Measurements from ENCODE around the gene NEUROD2. TPM values are rescaled to one million over a fixed set of nuclear protein-coding genes. Genes with fewer than 3 reads are reported as not detected.

Gene NEUROD2
- total and polyA plus RNA-seq, 4 donors = not detected

GRCh38 chr17:39596543-39597267 lies 11.0 kb downstream of the NEUROD2 start:
- Histone ChIP-seq H3K27ac (ENCODE audit: low read depth in 1 of 2, low read length in 2 of 2) (no peak overlapping the region), H3K4me3 (ENCODE audit: low read depth in 1 of 3, low read length in 3 of 3) (no peak overlapping the region), H3K27me3 (ENCODE audit: control insufficient read depth in 4 of 4, insufficient read depth in 4 of 4, low read length in 3 of 4) (peaks cover 4 to 25% (median 14%) of the 10 kb centered on the region in 4 donors), H3K9ac (ENCODE audit: low read depth in 1 of 2, low read length in 2 of 2) (no peak overlapping the region), H3K4me1 (ENCODE audit: control insufficient read depth in 4 of 4, insufficient read depth in 4 of 4, low read length in 3 of 4) (peaks cover 0 to 12% (median 7%) of the 10 kb centered on the region in 4 donors), H3K36me3 (ENCODE audit: control insufficient read depth in 4 of 4, insufficient read depth in 3 of 4, low read depth in 1 of 4, low read length in 3 of 4) (no peaks in the 10 kb centered on the region), H3K9me3 (ENCODE audit: control insufficient read depth in 4 of 4, low read length in 3 of 4) (no peaks in the 10 kb centered on the region)
- TF ChIP-seq MAX (IDR thresholded peaks at IDR 0.05) (no peak), TAF1 (conservative IDR thresholded peaks at IDR 0.05) (no peak), RAD21 (IDR thresholded peaks at IDR 0.05) (no peak), HNF4A (conservative IDR thresholded peaks at IDR 0.05) (no peak), GABPA (IDR thresholded peaks at IDR 0.05 in 1 of 2, conservative IDR thresholded peaks at IDR 0.05 in 1 of 2) (no peak), ATF3 (IDR thresholded peaks at IDR 0.05) (no peak), REST (IDR thresholded peaks at IDR 0.05) (no peak), CTCF (IDR thresholded peaks at IDR 0.05; ENCODE audit: low read depth, low read length, missing input control) (no peak)
- DNase-seq (ENCODE audit: low spot score) = no peak
- 5% methylated on average over 47 of the region's 47 CpGs for WGBS

GRCh38 chr17:39595928-39596510 lies 11.7 kb downstream of the NEUROD2 start:
- Histone ChIP-seq H3K27me3 (ENCODE audit: control insufficient read depth in 4 of 4, insufficient read depth in 4 of 4, low read length in 3 of 4) (peaks cover 4 to 19% (median 14%) of the 10 kb centered on the region in 4 donors), H3K36me3 (ENCODE audit: control insufficient read depth in 4 of 4, insufficient read depth in 3 of 4, low read depth in 1 of 4, low read length in 3 of 4) (no peaks in the 10 kb centered on the region), H3K4me3 (ENCODE audit: low read depth in 1 of 3, low read length in 3 of 3) (no peak overlapping the region), H3K4me1 (ENCODE audit: control insufficient read depth in 4 of 4, insufficient read depth in 4 of 4, low read length in 3 of 4) (peaks cover 0 to 12% (median 7%) of the 10 kb centered on the region in 4 donors), H3K27ac (ENCODE audit: low read depth in 1 of 2, low read length in 2 of 2) (no peak overlapping the region), H3K9ac (ENCODE audit: low read depth in 1 of 2, low read length in 2 of 2) (no peak overlapping the region), H3K9me3 (ENCODE audit: control insufficient read depth in 4 of 4, low read length in 3 of 4) (no peaks in the 10 kb centered on the region)
- WGBS = 21% methylated on average over 11 of the region's 11 CpGs
- no peak for DNase-seq (ENCODE audit: low spot score)
- TF ChIP-seq CTCF (IDR thresholded peaks at IDR 0.05; ENCODE audit: low read depth, low read length, missing input control) = no peak
- no peak for TF ChIP-seq ATF3 (IDR thresholded peaks at IDR 0.05)
- no peak for TF ChIP-seq EGR1 (IDR thresholded peaks at IDR 0.05; ENCODE audit: low read depth in 2 of 2)
- no peak for TF ChIP-seq ZBTB33 (IDR thresholded peaks at IDR 0.05)
- no peak for TF ChIP-seq FOXA2 (IDR thresholded peaks at IDR 0.05)
- TF ChIP-seq GABPA (IDR thresholded peaks at IDR 0.05 in 1 of 2, conservative IDR thresholded peaks at IDR 0.05 in 1 of 2) = no peak
- TF ChIP-seq YY1 (IDR thresholded peaks at IDR 0.05) = no peak
- no peak for TF ChIP-seq TAF1 (conservative IDR thresholded peaks at IDR 0.05)
- TF ChIP-seq REST (IDR thresholded peaks at IDR 0.05) = no peak
- TF ChIP-seq MAX (IDR thresholded peaks at IDR 0.05) = no peak
- no peak for TF ChIP-seq HNF4A (conservative IDR thresholded peaks at IDR 0.05)

Measured in liver (tissue), 9 donors.